ENCODE data around the gene DICER1. TPM values are rescaled to one million over a fixed set of nuclear protein-coding genes. Genes with fewer than 3 reads are reported as not detected.

The DICER1 gene
- total and polyA plus RNA-seq, 9 of the 15 experiments (the other 6 are each of a cell fraction or from before 2014, with no cell fraction given), result 2.5 to 23.2 (median 12.4) TPM

DNA sequence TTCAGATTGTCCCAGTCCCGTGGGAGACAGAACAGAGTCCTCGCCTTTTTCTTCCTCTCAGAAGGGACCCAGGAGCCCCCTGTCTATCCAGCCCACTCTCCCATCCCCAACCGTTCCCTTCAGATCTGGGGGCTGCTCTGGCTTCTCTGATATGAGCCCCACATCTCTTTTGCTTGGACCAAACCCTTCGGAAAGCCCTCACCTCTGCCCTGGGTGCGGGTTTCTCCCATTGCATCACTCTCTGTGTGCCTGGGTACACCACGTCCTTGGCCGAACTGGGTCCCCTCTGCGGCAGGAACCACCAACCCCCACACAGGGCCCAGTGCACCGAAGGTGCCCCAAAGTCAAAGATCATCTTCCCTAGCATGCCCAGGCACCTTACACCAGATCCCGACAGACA lies 87.8 kb downstream of the DICER1 start (continued):
- TF ChIP-seq, protein P1, sequence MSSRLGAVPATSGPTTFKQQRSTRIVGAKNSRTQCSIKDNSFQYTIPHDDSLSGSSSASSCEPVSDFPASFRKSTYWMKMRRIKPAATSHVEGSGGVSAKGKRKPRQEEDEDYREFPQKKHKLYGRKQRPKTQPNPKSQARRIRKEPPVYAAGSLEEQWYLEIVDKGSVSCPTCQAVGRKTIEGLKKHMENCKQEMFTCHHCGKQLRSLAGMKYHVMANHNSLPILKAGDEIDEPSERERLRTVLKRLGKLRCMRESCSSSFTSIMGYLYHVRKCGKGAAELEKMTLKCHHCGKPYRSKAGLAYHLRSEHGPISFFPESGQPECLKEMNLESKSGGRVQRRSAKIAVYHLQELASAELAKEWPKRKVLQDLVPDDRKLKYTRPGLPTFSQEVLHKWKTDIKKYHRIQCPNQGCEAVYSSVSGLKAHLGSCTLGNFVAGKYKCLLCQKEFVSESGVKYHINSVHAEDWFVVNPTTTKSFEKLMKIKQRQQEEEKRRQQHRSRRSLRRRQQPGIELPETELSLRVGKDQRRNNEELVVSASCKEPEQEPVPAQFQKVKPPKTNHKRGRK (tag; IDR thresholded peaks at IDR 0.05), result no peak
- TF ChIP-seq PHF20 (IDR thresholded peaks at IDR 0.05; ENCODE audit: partially characterized antibody) (no peak), DPF2 (IDR thresholded peaks at IDR 0.05) (no peak), SMAD3 (CRISPR knock-in tag; conservative IDR thresholded peaks at IDR 0.05) (no peak), MCM7 (IDR thresholded peaks at IDR 0.05) (no peak), PPARD (CRISPR knock-in tag; IDR thresholded peaks at IDR 0.05) (no peak), SRSF1 (IDR thresholded peaks at IDR 0.05; ENCODE audit: low read depth, low read length) (no peak), ZNF316 (IDR thresholded peaks at IDR 0.05) (no peak), SOX6 (IDR thresholded peaks at IDR 0.05) (no peak), KAT8 (IDR thresholded peaks at IDR 0.05; ENCODE audit: low read depth) (no peak)
- TF ChIP-seq, protein P2, sequence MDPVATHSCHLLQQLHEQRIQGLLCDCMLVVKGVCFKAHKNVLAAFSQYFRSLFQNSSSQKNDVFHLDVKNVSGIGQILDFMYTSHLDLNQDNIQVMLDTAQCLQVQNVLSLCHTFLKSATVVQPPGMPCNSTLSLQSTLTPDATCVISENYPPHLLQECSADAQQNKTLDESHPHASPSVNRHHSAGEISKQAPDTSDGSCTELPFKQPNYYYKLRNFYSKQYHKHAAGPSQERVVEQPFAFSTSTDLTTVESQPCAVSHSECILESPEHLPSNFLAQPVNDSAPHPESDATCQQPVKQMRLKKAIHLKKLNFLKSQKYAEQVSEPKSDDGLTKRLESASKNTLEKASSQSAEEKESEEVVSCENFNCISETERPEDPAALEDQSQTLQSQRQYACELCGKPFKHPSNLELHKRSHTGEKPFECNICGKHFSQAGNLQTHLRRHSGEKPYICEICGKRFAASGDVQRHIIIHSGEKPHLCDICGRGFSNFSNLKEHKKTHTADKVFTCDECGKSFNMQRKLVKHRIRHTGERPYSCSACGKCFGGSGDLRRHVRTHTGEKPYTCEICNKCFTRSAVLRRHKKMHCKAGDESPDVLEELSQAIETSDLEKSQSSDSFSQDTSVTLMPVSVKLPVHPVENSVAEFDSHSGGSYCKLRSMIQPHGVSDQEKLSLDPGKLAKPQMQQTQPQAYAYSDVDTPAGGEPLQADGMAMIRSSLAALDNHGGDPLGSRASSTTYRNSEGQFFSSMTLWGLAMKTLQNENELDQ (CRISPR knock-in tag; IDR thresholded peaks at IDR 0.05; ENCODE audit: borderline replicate concordance), result no peak
- TF ChIP-seq, protein P3, sequence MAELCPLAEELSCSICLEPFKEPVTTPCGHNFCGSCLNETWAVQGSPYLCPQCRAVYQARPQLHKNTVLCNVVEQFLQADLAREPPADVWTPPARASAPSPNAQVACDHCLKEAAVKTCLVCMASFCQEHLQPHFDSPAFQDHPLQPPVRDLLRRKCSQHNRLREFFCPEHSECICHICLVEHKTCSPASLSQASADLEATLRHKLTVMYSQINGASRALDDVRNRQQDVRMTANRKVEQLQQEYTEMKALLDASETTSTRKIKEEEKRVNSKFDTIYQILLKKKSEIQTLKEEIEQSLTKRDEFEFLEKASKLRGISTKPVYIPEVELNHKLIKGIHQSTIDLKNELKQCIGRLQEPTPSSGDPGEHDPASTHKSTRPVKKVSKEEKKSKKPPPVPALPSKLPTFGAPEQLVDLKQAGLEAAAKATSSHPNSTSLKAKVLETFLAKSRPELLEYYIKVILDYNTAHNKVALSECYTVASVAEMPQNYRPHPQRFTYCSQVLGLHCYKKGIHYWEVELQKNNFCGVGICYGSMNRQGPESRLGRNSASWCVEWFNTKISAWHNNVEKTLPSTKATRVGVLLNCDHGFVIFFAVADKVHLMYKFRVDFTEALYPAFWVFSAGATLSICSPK (IDR thresholded peaks at IDR 0.05; ENCODE audit: borderline replicate concordance), result no peak

All from K562 (cell line).